ENCODE measurements around the gene EI24.

EI24 gene

DNA sequence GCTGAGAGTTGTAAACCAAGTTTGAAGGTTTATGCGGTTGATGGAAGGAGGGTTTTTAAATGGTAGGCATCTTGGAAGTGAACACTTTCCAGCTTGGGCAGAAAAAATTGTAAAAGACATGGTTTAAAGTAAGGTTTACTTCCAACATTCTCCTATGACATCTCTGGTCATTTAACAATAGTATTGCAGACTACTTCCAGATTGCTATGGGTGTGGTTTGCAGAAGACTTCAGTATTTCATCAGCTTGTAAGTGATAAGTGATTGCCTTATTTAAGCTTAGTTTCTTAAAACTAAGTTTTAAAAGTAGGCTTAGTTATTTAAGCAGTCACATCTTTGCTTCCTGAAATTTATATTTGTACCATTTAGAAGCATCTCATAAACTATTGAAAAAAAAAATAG is 16.2 kb downstream of the EI24 start (continued):
- TF ChIP-seq ISL1 (CRISPR knock-in tag; IDR thresholded peaks at IDR 0.05): no peak
- TF ChIP-seq BACH2 (CRISPR knock-in tag; IDR thresholded peaks at IDR 0.05; ENCODE audit: borderline replicate concordance): no peak
- no peak for TF ChIP-seq TCF4 (CRISPR knock-in tag; IDR thresholded peaks at IDR 0.05; ENCODE audit: borderline replicate concordance)
- no peak for TF ChIP-seq GLIS3 (CRISPR knock-in tag; IDR thresholded peaks at IDR 0.05)
- TF ChIP-seq, protein P1, sequence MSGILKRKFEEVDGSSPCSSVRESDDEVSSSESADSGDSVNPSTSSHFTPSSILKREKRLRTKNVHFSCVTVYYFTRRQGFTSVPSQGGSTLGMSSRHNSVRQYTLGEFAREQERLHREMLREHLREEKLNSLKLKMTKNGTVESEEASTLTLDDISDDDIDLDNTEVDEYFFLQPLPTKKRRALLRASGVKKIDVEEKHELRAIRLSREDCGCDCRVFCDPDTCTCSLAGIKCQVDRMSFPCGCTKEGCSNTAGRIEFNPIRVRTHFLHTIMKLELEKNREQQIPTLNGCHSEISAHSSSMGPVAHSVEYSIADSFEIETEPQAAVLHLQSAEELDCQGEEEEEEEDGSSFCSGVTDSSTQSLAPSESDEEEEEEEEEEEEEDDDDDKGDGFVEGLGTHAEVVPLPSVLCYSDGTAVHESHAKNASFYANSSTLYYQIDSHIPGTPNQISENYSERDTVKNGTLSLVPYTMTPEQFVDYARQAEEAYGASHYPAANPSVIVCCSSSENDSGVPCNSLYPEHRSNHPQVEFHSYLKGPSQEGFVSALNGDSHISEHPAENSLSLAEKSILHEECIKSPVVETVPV (CRISPR knock-in tag; IDR thresholded peaks at IDR 0.05): no peak

DNA sequence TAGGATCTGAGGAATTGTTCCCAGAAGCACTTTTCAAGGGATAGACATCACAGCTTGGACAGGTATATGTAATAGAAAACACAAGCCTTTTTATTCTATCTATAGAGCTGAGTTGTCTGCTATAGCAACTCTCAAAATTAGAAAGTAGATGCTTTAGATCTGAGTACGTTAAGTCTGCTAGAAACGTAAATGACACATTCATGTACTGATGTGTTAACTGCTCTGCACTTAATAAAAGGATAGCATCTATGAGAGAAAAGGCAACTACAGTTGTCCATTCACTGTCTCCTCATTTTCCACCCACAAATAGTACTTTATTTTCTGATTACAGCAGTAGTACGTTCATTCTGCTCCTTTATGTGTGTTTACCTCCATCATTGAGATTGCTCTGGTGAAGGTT is 17.3 kb downstream of the EI24 start:
- no peak for ATAC-seq
- TF ChIP-seq, protein P2, sequence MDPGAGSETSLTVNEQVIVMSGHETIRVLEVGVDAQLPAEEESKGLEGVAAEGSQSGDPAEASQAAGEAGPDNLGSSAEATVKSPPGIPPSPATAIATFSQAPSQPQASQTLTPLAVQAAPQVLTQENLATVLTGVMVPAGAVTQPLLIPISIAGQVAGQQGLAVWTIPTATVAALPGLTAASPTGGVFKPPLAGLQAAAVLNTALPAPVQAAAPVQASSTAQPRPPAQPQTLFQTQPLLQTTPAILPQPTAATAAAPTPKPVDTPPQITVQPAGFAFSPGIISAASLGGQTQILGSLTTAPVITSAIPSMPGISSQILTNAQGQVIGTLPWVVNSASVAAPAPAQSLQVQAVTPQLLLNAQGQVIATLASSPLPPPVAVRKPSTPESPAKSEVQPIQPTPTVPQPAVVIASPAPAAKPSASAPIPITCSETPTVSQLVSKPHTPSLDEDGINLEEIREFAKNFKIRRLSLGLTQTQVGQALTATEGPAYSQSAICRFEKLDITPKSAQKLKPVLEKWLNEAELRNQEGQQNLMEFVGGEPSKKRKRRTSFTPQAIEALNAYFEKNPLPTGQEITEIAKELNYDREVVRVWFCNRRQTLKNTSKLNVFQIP (CRISPR knock-in tag; IDR thresholded peaks at IDR 0.05; ENCODE audit: borderline replicate concordance, low read depth): no peak
- TF ChIP-seq ZNF565 (CRISPR knock-in tag; conservative IDR thresholded peaks at IDR 0.05; ENCODE audit: low read depth) (no peak), ZFP3 (CRISPR knock-in tag; IDR thresholded peaks at IDR 0.05) (no peak), ZNF70 (CRISPR knock-in tag; IDR thresholded peaks at IDR 0.05) (no peak), TCF4 (CRISPR knock-in tag; IDR thresholded peaks at IDR 0.05; ENCODE audit: borderline replicate concordance) (no peak), TOX (CRISPR knock-in tag; IDR thresholded peaks at IDR 0.05; ENCODE audit: borderline replicate concordance) (no peak), BACH2 (CRISPR knock-in tag; IDR thresholded peaks at IDR 0.05; ENCODE audit: borderline replicate concordance) (no peak), ZC3H10 (CRISPR knock-in tag; IDR thresholded peaks at IDR 0.05) (no peak), SNAI2 (CRISPR knock-in tag; IDR thresholded peaks at IDR 0.05) (no peak), ESRRG (CRISPR knock-in tag; IDR thresholded peaks at IDR 0.05) (no peak), ZFP30 (CRISPR knock-in tag; IDR thresholded peaks at IDR 0.05) (no peak), OSR1 (CRISPR knock-in tag; IDR thresholded peaks at IDR 0.05) (no peak), ZNF8 (CRISPR knock-in tag; IDR thresholded peaks at IDR 0.05) (no peak), RARB (CRISPR knock-in tag; IDR thresholded peaks at IDR 0.05) (no peak), CSDC2 (CRISPR knock-in tag; IDR thresholded peaks at IDR 0.05) (no peak), ARNTL (CRISPR knock-in tag; IDR thresholded peaks at IDR 0.05; ENCODE audit: borderline replicate concordance, low read depth) (no peak), ISL1 (CRISPR knock-in tag; IDR thresholded peaks at IDR 0.05) (no peak)
- TF ChIP-seq, protein P3, sequence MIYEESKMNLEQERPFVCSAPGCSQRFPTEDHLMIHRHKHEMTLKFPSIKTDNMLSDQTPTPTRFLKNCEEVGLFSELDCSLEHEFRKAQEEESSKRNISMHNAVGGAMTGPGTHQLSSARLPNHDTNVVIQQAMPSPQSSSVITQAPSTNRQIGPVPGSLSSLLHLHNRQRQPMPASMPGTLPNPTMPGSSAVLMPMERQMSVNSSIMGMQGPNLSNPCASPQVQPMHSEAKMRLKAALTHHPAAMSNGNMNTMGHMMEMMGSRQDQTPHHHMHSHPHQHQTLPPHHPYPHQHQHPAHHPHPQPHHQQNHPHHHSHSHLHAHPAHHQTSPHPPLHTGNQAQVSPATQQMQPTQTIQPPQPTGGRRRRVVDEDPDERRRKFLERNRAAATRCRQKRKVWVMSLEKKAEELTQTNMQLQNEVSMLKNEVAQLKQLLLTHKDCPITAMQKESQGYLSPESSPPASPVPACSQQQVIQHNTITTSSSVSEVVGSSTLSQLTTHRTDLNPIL (CRISPR knock-in tag; IDR thresholded peaks at IDR 0.05; ENCODE audit: low read depth): no peak
- TF ChIP-seq, protein P4, sequence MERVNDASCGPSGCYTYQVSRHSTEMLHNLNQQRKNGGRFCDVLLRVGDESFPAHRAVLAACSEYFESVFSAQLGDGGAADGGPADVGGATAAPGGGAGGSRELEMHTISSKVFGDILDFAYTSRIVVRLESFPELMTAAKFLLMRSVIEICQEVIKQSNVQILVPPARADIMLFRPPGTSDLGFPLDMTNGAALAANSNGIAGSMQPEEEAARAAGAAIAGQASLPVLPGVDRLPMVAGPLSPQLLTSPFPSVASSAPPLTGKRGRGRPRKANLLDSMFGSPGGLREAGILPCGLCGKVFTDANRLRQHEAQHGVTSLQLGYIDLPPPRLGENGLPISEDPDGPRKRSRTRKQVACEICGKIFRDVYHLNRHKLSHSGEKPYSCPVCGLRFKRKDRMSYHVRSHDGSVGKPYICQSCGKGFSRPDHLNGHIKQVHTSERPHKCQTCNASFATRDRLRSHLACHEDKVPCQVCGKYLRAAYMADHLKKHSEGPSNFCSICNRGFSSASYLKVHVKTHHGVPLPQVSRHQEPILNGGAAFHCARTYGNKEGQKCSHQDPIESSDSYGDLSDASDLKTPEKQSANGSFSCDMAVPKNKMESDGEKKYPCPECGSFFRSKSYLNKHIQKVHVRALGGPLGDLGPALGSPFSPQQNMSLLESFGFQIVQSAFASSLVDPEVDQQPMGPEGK (CRISPR knock-in tag; IDR thresholded peaks at IDR 0.05; ENCODE audit: borderline replicate concordance): no peak
- TF ChIP-seq, protein P5, sequence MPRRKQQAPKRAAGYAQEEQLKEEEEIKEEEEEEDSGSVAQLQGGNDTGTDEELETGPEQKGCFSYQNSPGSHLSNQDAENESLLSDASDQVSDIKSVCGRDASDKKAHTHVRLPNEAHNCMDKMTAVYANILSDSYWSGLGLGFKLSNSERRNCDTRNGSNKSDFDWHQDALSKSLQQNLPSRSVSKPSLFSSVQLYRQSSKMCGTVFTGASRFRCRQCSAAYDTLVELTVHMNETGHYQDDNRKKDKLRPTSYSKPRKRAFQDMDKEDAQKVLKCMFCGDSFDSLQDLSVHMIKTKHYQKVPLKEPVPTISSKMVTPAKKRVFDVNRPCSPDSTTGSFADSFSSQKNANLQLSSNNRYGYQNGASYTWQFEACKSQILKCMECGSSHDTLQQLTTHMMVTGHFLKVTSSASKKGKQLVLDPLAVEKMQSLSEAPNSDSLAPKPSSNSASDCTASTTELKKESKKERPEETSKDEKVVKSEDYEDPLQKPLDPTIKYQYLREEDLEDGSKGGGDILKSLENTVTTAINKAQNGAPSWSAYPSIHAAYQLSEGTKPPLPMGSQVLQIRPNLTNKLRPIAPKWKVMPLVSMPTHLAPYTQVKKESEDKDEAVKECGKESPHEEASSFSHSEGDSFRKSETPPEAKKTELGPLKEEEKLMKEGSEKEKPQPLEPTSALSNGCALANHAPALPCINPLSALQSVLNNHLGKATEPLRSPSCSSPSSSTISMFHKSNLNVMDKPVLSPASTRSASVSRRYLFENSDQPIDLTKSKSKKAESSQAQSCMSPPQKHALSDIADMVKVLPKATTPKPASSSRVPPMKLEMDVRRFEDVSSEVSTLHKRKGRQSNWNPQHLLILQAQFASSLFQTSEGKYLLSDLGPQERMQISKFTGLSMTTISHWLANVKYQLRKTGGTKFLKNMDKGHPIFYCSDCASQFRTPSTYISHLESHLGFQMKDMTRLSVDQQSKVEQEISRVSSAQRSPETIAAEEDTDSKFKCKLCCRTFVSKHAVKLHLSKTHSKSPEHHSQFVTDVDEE (CRISPR knock-in tag; IDR thresholded peaks at IDR 0.05): no peak

DNA sequence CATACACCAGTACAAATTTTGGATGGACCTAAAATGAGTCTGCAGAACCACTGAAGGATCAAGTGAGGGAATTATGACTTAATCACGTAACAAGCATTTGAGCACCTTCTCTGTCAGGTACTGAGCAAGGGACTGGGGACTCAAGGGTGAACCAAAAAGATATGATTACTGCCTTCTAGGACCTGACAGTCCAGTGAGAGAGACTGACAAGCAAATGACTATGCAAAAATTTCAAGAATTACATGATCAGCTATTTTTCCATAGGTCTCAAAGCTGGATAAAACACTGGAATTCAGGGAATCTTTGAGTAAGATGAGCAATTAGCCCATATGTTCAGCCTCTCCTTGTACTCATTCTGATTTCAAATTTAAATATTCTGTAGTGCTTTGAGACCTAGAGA is 18.2 kb downstream of the EI24 start:
- no peak for ATAC-seq
- TF ChIP-seq, protein P2 (CRISPR knock-in tag; IDR thresholded peaks at IDR 0.05; ENCODE audit: borderline replicate concordance, low read depth): no peak
- TF ChIP-seq BACH2 (CRISPR knock-in tag; IDR thresholded peaks at IDR 0.05; ENCODE audit: borderline replicate concordance): no peak
- TF ChIP-seq ZNF70 (CRISPR knock-in tag; IDR thresholded peaks at IDR 0.05): no peak
- TF ChIP-seq, protein P3 (CRISPR knock-in tag; IDR thresholded peaks at IDR 0.05; ENCODE audit: low read depth): no peak
- no peak for TF ChIP-seq TCF4 (CRISPR knock-in tag; IDR thresholded peaks at IDR 0.05; ENCODE audit: borderline replicate concordance)
- no peak for TF ChIP-seq CSDC2 (CRISPR knock-in tag; IDR thresholded peaks at IDR 0.05)
- TF ChIP-seq PPARA (CRISPR knock-in tag; IDR thresholded peaks at IDR 0.05; ENCODE audit: borderline replicate concordance): no peak
- no peak for TF ChIP-seq OSR1 (CRISPR knock-in tag; IDR thresholded peaks at IDR 0.05)
- TF ChIP-seq ZFP30 (CRISPR knock-in tag; IDR thresholded peaks at IDR 0.05): no peak
- TF ChIP-seq, protein P5 (CRISPR knock-in tag; IDR thresholded peaks at IDR 0.05): no peak

Data from SK-N-SH treated with all-trans-retinoic acid at 6 μM for 48 hours (cell line).